Lower lobe of right lung (tissue), 2 donors: ENCODE data around the gene PCDH9. TPM values are rescaled to one million over a fixed set of nuclear protein-coding genes. Genes with fewer than 3 reads are reported as not detected.
A peak's percentile ranks its signal among the peaks of the same experiment; 100 is the strongest.

Source experiments
- ATAC-seq, 2 donors: fragments of 200-7000 bp; cut with Tn5 transposase; one replicate each; pipeline ENCODE4 v1.9.1; 2020 to 2022; ENCODE audit warnings: mild to moderate bottlenecking in 2 of 2, moderate library complexity in 2 of 2
- DNase-seq: peaks from one replicate; pipeline ENCODE4 v3.0.0-alpha.2; 2020
- H3K27ac ChIP-seq: fragments of 200-600 bp; one replicate; pipeline ENCODE4 v1.8.0; 2022
- H3K27me3 ChIP-seq: fragments of 200-600 bp; one replicate; pipeline ENCODE4 v1.8.0; 2022; ENCODE audit warnings: low read depth
- H3K36me3 ChIP-seq: fragments of 200-600 bp; one replicate; pipeline ENCODE4 v1.8.0; 2022; ENCODE audit warnings: mild to moderate bottlenecking
- H3K4me1 ChIP-seq: fragments of 200-600 bp; one replicate; pipeline ENCODE4 v1.8.0; 2022
- H3K4me3 ChIP-seq: fragments of 200-600 bp; one replicate; pipeline ENCODE4 v1.8.0; 2022; ENCODE audit warnings: mild to moderate bottlenecking
- H3K9me3 ChIP-seq: fragments of 200-600 bp; one replicate; pipeline ENCODE4 v1.8.0; 2022
- intact Hi-C: fragments of 100-400 bp; cut with DNase I; formaldehyde crosslinking; loops from one replicate; pipeline ENCODE4 v1.11.0; 2022
- total RNA-seq: library from RNA; stranded (reverse); fragmentation: NEBNext Ultra II Directional; extraction: Animal tissue kit (Norgen Biotek cat#: 25700); gene quantifications from one replicate; pipeline ENCODE4 v1.2.1, GENCODE V29; 2021
- TF ChIP-seq, protein P1 (sequence below): fragments of 200-600 bp; IDR thresholded peaks from one replicate; pipeline ENCODE4 v1.8.0; 2022; ENCODE audit warnings: antibody characterized with exemption, mild to moderate bottlenecking
- donor health status: DM: no; HTN: yes; CAD: no; lungs with severe emphysema.

The PCDH9 gene
- total RNA-seq, 1 donor from 2014 or later: 8.9 TPM

DNA sequence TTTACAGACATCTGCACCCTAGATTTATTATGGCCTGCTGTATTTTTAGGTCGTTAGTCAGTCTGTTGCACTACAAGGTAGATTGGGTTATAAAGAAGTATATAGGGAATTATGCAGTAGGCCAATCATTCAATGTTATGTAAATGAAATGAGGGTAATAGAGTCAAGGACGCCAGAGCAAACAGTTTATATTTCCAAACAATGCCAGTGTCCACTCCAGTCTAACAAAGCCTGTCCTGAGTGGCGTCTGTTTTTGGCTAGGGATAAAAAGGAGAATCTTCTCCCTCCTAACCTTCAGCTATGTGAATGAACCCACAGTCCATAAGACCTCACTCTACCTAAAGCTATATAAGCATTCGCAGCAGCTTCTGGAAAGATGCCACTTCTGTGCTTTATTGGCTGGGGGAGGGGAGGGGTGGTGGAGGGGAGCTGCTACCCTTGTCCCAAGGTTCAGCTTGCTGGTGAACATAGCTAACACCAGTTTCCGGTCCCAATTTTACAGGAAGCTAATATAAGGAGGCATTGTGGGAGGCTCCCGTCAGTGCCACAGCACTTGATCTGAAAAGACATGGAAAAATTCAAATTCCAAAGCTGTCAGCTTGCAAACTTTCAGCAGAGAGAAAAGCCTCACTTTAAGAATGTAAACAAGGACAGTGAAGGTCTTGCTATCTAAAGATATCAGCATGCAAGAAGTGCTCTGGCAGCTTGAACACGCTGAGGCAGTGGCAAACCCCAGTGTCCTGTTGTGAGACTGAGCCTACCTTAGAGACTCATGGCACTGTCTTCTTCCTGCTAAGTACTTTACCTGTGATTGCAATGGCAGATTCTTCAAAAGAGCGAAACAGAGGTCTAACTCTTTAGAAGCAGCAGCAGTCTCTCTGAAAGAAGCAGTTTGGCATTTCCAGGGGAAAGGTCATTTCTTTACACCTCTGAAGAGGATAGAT is 369.9 kb downstream of the PCDH9 start:
- no peak overlapping the region for H3K27ac ChIP-seq
- H3K36me3 ChIP-seq: no peaks in the 10 kb centered on the region
- H3K9me3 ChIP-seq: no peaks in the 10 kb centered on the region
- peak in 1 of 2 donors; percentile 9 for ATAC-seq
- TF ChIP-seq, protein P1, sequence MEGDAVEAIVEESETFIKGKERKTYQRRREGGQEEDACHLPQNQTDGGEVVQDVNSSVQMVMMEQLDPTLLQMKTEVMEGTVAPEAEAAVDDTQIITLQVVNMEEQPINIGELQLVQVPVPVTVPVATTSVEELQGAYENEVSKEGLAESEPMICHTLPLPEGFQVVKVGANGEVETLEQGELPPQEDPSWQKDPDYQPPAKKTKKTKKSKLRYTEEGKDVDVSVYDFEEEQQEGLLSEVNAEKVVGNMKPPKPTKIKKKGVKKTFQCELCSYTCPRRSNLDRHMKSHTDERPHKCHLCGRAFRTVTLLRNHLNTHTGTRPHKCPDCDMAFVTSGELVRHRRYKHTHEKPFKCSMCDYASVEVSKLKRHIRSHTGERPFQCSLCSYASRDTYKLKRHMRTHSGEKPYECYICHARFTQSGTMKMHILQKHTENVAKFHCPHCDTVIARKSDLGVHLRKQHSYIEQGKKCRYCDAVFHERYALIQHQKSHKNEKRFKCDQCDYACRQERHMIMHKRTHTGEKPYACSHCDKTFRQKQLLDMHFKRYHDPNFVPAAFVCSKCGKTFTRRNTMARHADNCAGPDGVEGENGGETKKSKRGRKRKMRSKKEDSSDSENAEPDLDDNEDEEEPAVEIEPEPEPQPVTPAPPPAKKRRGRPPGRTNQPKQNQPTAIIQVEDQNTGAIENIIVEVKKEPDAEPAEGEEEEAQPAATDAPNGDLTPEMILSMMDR: no peak
- intact Hi-C loops: no loop called here
- no peaks in the 10 kb centered on the region for H3K4me1 ChIP-seq
- H3K4me3 ChIP-seq: no peak overlapping the region
- no peak for DNase-seq
- no peaks in the 10 kb centered on the region for H3K27me3 ChIP-seq

DNA sequence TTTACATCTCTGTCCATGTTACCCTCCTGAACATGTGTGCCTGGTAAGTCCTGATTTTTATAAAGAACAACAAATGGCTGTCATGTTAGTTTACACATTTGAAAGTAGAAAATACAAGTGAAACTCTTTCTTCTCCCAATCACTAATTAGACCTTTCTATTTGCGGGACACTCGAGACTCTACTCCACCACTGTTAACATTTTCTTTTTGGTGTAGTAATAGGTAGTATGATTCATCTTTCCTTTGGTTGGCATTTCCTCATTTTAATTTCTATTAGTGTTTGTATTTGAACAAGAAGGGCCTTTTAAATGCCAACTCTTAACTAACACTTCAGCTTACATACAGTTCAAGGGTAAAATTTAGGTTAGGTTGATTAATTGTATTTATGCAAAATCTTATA is 371.1 kb downstream of the PCDH9 start:
- Histone ChIP-seq H3K27me3 (no peaks in the 10 kb centered on the region), H3K27ac (no peak overlapping the region), H3K4me3 (no peak overlapping the region), H3K9me3 (no peaks in the 10 kb centered on the region), H3K4me1 (no peaks in the 10 kb centered on the region), H3K36me3 (no peaks in the 10 kb centered on the region)
- intact Hi-C loops: no loop called here
- no peak for DNase-seq
- ATAC-seq: peak; percentile 46 to 61
- TF ChIP-seq, protein P1: no peak

- Histone ChIP-seq H3K36me3 (no peaks in the 10 kb centered on the region), H3K4me1 (no peaks in the 10 kb centered on the region), H3K27me3 (no peaks in the 10 kb centered on the region), H3K4me3 (no peak overlapping the region), H3K9me3 (no peaks in the 10 kb centered on the region), H3K27ac (no peak overlapping the region)
- intact Hi-C loops: no loop called here
- DNase-seq (no peak), ATAC-seq (no peak)
- TF ChIP-seq, protein P1: no peak
Measured at GRCh38 chr13:66858163-66858562, 372.0 kb downstream of the PCDH9 start.

- no peaks in the 10 kb centered on the region for H3K36me3 ChIP-seq
- intact Hi-C loops: no loop called here
- ATAC-seq: no peak
Measured at GRCh38 chr13:66855131-66855530, 375.0 kb downstream of the PCDH9 start.

GRCh38 chr13:66853564-66853963 is 376.6 kb downstream of the PCDH9 start:
- DNase-seq (no peak), ATAC-seq (no peak)
- Histone ChIP-seq H3K4me1 (no peaks in the 10 kb centered on the region), H3K27ac (no peak overlapping the region), H3K4me3 (no peak overlapping the region), H3K36me3 (no peaks in the 10 kb centered on the region), H3K9me3 (no peaks in the 10 kb centered on the region), H3K27me3 (no peaks in the 10 kb centered on the region)
- TF ChIP-seq, protein P1: no peak
- intact Hi-C loops: no loop called here

More at GRCh38 chr13:66855131-66855530, 375.0 kb downstream of the PCDH9 start:
- no peaks in the 10 kb centered on the region for H3K9me3 ChIP-seq
- no peaks in the 10 kb centered on the region for H3K27me3 ChIP-seq
- no peak for DNase-seq
- H3K4me1 ChIP-seq: no peaks in the 10 kb centered on the region
- H3K27ac ChIP-seq: no peak overlapping the region
- TF ChIP-seq, protein P1: no peak
- no peak overlapping the region for H3K4me3 ChIP-seq
